GM13977 (cell line): ENCODE results near the gene KRTAP20-2.

Source experiments
- DNase-seq: peaks from one replicate; pipeline ENCODE4 v3.0.0; 2012; ENCODE audit warnings: low spot score
- CTCF ChIP-seq: IDR thresholded peaks from 2 replicates; pipeline ENCODE4 v1.5.1; 2012; ENCODE audit warnings: mild to moderate bottlenecking, control low read depth; ENCODE audit not compliant: insufficient read depth; ENCODE audit errors: extremely low read depth, missing control alignments
- in situ Hi-C: fragments of 300-500 bp; cut with MboI; formaldehyde crosslinking; loops from one replicate; pipeline ENCODE4 v1.12.0; 2022; ENCODE audit warnings: low sequenced_read_pairs, low pct_unique_long_range_greater_than_20kb, mixed read lengths, inconsistent platforms; ENCODE audit not compliant: unreplicated experiment

The KRTAP20-2 gene

GRCh38 chr21:30680586-30680985, 45.6 kb downstream of the KRTAP20-2 start:
- DNase-seq: no peak
- in situ Hi-C loops: no loop called here
- no peak for TF ChIP-seq CTCF

- TF ChIP-seq CTCF: no peak
- in situ Hi-C loops: no loop called here
- DNase-seq: no peak
Measured at GRCh38 chr21:30684506-30684905, 49.5 kb downstream of the KRTAP20-2 start.
